Mesenteric fat pad (tissue), 1 donor: ENCODE measurements around the gene PRLR. TPM values are rescaled to one million over a fixed set of nuclear protein-coding genes. Genes with fewer than 3 reads are reported as not detected.
"Not testable (repeated sequence)": the region's sequence is repeated elsewhere in the genome, so short reads cannot be mapped to it uniquely, and the experiment has no call there.

Experiments
- DNase-seq: peaks from one replicate; pipeline ENCODE4 v3.0.0-alpha.2; 2020; ENCODE audit warnings: low spot score
- total RNA-seq: library from RNA; stranded (reverse); fragmentation: NEBNext Ultra II Directional; extraction: Animal tissue kit (Norgen Biotek cat#: 25700); gene quantifications from one replicate; pipeline ENCODE4 v1.2.1, GENCODE V29; 2021
- donor health status: DM: yes; HTN: yes; CAD: no.

Gene PRLR
- total RNA-seq, 1 donor from 2014 or later, result 2.4 TPM

GRCh38 chr5:35198075-35198474, 32.2 kb downstream of the PRLR start:
- DNase-seq, result no peak

DNA sequence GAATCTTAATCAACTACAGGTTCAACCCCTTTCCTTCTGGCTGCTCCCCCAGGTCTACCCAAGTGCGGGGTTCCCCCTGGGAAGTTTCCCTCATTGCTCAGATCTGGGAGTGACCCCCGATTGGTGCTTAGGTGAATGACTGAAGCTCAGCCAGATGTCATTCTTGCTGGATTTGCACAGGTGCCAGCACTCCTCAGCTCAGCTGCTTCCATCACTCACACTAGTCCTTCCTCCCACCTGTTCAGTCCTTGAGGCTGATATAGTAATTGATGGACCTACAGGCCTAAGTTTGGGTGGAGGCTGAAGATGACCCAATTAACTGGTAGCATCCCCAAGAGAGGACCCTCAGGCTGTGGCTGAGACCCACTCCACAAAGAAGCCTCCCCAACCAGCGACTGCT, 32.9 kb downstream of the PRLR start:
- no peak for DNase-seq

DNA sequence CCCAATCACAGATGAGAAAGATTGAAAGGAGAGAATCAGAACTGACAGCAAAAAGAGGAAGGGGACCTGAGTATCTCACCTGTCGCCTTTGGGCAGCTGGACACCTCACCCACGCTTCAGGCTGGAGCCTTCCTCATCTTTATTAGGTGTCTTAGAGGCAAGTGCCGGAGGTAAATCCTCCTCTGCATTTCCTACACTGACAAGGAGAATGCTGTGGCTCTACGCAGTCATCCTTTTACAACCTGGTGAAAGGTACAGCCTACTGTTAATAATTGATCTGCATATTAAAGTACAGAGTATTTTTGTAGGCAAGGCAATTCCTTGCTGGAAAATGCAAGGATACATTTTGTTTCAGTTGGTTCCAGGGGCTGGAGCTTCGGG, 34.8 kb downstream of the PRLR start:
- no peak for DNase-seq

GRCh38 chr5:35194635-35195471, 35.4 kb downstream of the PRLR start:
- no peak for DNase-seq

DNA sequence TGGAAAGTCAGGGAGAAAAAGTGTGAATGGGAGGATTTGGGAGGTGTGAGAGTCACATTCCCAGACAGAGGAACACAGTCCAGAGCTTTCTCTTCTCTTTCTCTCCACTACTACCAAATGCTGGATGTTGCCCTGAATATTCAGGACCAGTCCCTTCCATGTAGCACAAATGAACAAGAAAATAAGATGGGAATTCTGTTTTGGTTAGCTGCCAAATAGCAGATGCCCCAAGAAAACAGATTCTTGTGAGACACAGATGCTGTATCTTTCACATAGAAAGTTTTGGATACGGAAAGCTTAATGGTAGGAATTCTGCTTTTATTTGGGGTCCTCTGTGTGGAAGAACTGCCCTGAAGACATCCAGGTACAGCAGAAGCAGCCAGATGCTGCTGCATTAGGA, 37.8 kb downstream of the PRLR start:
- DNase-seq, result no peak

DNA sequence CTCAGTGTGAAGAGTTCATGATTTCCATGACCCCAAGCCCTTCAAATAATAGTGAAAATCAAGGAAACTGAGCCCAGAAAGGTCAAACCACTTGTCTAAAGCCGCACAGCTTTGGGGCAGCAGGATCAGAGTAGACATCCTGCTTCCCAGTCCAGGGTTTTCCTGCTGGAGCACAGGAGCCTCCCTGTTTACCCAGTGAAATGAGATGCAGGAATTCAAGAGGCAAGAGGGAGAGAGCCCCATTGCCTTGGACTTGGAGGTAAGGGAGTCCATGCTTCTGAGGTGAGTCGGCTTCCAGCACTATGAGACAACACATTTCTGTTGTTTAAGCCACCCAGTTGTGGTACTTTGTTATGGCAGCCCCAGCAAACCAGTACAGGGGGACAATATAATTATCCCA, 40.5 kb downstream of the PRLR start:
- DNase-seq, result not testable (repeated sequence)

DNA sequence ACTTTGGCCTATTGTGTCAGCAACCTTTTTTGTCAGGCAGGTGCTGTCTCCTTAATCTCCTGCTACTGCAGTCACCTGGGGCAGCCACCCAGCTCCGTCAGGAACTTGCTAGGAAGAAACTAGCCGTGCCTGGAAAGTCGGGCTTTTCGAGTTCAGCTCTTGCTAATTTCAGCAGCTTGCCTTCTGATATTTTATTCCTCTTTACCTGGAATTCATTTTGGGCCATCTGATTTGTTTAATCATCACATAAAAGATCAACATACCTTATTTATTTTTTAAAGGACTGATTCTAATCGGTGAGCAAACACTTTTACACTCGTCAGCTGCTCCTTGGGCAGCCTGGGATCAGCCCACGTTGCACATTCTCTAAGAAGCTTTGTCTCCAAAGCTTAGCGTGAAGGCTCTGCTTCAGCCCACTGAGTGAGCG, 42.2 kb downstream of the PRLR start:
- DNase-seq, result no peak

DNA sequence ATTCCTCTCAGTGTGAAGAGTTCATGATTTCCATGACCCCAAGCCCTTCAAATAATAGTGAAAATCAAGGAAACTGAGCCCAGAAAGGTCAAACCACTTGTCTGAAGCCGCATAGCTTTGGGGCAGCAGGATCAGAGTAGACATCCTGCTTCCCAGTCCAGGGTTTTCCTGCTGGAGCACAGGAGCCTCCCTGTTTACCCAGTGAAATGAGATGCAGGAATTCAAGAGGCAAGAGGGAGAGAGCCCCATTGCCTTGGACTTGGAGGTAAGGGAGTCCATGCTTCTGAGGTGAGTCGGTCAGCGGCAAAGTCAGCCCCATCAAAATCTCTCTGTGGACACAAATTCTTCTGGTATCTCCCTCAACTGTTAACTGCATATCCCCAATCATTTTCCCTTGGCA, 42.7 kb downstream of the PRLR start:
- DNase-seq, result not testable (repeated sequence)

- DNase-seq, result no peak
Observed at GRCh38 chr5:35186749-35187148, 43.5 kb downstream of the PRLR start.

GRCh38 chr5:35185518-35185917, 44.8 kb downstream of the PRLR start:
- DNase-seq, result no peak

GRCh38 chr5:35183556-35183955, 46.7 kb downstream of the PRLR start:
- DNase-seq, result no peak

DNA sequence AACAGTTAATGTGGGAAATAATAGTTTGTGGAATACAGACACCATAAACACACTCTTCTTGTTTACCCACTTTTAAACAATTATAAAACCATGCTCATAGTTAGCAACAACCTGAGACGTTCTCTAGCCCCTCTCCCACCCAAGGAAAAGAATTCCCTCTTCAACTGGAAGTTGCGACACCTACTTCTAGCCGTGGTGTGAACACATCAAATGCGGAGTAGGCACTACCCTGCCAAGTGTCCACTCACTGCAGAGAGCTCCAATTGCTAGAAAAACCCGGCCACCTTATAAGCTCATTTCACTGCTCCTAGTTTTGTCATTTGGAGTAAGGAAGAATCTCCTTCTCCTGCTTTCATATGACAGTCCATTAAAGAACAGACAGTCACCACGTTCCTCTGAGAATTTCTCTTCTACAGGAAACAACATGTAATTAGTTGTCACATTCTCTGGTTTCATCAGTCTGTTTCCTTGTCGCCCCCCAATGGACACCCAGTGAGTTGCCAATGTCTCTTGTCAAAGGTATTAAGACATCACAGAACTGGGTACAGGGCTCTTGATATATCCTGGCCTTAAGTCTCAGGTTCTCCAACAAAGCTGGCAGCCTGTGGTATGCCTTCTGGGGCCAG, 47.3 kb downstream of the PRLR start:
- no peak for DNase-seq

DNA sequence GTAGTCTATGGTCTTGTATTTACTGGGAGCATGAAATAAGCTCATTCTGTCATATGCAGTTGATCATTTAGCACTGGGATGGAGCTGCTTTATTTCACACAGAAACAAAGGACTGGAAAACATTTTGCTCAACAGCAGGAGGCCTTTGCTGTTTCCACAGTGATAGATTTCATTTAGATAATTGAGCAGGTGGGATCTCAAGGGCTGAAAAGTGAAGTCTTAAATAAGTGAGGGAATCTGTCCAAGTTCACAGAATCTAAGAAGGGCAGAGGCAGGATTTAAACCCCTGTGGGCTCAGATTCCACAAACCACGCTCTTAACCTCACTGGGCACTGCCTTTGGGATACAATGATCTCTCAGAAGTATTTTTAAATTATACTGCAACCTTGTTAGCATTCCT, 47.8 kb downstream of the PRLR start:
- no peak for DNase-seq

GRCh38 chr5:35180046-35180445, 50.2 kb downstream of the PRLR start:
- no peak for DNase-seq

DNA sequence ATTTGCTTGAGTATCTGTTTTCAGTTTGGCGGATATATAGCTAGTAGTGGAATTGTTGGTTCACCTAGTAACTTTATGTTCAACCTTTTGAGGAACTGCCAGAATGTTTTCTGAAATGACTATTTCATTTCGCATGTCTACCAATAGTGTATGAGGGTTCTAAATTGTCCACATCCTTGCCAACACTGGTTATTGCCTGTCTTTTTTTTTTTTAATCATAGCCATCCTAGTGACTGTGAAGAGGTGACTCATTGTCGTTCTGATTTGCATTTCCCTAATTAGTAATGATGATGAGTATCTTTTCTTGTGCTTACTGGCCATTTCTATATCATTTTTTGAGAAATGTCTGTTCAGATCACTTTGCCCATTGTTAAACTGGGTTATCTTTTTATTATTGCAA, 52.5 kb downstream of the PRLR start:
- DNase-seq, result no peak

- no peak for DNase-seq
Observed at GRCh38 chr5:35172533-35172932, 57.8 kb downstream of the PRLR start.

GRCh38 chr5:35171991-35172390, 58.3 kb downstream of the PRLR start:
- no peak for DNase-seq

- DNase-seq, result no peak
Observed at GRCh38 chr5:35171078-35171477, 59.2 kb downstream of the PRLR start.

GRCh38 chr5:35166043-35166442, 64.2 kb downstream of the PRLR start:
- DNase-seq, result no peak

GRCh38 chr5:35164860-35165542, 65.3 kb downstream of the PRLR start:
- DNase-seq, result no peak

DNA sequence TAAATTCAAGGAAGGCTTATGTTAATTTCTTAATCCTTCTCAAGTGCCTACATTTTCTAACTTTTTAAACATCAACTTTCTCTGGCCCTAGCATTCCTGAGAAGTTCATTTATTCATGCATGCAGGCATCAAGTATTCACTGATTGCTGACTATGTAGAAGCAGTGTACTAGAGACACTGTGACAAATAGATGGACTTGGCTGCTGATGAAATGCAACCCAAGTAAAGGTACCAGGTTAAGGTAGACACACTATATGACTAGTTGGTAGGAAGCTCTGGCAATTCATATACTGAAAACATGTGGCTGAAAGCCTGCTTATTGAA, 66.6 kb downstream of the PRLR start:
- no peak for DNase-seq

GRCh38 chr5:35162848-35163709, 67.2 kb downstream of the PRLR start:
- DNase-seq, result no peak
